Fibroblast of the aortic adventitia (primary cell): ENCODE data around the gene PRND. TPM values are rescaled to one million over a fixed set of nuclear protein-coding genes. Genes with fewer than 3 reads are reported as not detected.
"Not testable (repeated sequence)": the region's sequence is repeated elsewhere in the genome, so short reads cannot be mapped to it uniquely, and the experiment has no call there.

Experiments used
- DNase-seq: peaks from one replicate; pipeline ENCODE4 v3.0.0-alpha.2; 2010; ENCODE audit warnings: low read depth
- H3K4me3 ChIP-seq: 2 replicates; pipeline ENCODE4 v1.5.1; 2011; ENCODE audit warnings: low read depth, mild to moderate bottlenecking, control low read depth, low read length, moderate library complexity
- total RNA-seq: library from RNA; depleted of rRNA; stranded (reverse); fragments of >200 nt; gene quantifications from 2 replicates; pipeline ENCODE4 v1.2.3, GENCODE V29; 2012; ENCODE audit warnings: low replicate concordance
- TF ChIP-seq, protein P1 (sequence below): IDR thresholded peaks from 2 replicates; pipeline ENCODE4 v1.5.1; 2011; ENCODE audit warnings: mild to moderate bottlenecking, low read length, control low read depth, inconsistent platforms; ENCODE audit not compliant: insufficient read depth

PRND gene
- total RNA-seq, 1 donor: not detected

DNA sequence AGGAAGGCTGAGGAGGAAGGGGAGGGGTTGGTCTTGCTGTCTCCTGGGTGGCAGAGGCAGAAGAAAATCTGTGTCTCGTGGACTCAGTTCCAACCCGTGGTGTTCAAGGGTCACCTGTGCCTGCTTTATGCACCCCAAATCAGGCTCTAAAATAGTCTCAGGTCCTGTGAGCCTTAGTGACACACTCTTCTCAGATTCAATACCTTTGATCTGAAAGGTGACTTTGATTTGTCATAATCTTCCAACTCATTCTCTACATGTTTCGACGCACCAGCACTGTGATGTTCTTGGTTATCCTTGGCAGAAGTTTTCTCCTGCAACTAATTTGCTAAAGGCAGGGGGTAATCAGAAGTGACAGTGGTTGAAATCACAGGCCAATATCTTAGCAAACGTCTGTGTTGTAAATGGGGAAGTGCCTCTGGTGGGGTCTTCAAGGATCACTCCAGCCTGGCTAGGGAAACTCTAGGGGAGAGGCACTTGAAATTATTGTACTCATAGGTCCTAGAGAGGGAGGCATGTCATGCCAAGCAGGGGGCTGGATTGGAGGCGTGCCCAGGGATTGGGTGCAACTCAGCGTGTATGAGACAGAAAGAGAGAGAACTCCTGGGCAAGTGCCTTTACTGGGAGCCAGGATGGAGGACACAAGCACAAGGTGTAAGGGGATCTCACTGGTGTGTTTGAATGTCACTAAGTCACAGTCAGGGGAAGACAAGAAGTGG, 19.0 kb upstream of the PRND start:
- no peak for DNase-seq
- H3K4me3 ChIP-seq: no peak overlapping the region
- TF ChIP-seq, protein P1, sequence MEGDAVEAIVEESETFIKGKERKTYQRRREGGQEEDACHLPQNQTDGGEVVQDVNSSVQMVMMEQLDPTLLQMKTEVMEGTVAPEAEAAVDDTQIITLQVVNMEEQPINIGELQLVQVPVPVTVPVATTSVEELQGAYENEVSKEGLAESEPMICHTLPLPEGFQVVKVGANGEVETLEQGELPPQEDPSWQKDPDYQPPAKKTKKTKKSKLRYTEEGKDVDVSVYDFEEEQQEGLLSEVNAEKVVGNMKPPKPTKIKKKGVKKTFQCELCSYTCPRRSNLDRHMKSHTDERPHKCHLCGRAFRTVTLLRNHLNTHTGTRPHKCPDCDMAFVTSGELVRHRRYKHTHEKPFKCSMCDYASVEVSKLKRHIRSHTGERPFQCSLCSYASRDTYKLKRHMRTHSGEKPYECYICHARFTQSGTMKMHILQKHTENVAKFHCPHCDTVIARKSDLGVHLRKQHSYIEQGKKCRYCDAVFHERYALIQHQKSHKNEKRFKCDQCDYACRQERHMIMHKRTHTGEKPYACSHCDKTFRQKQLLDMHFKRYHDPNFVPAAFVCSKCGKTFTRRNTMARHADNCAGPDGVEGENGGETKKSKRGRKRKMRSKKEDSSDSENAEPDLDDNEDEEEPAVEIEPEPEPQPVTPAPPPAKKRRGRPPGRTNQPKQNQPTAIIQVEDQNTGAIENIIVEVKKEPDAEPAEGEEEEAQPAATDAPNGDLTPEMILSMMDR: no peak

DNA sequence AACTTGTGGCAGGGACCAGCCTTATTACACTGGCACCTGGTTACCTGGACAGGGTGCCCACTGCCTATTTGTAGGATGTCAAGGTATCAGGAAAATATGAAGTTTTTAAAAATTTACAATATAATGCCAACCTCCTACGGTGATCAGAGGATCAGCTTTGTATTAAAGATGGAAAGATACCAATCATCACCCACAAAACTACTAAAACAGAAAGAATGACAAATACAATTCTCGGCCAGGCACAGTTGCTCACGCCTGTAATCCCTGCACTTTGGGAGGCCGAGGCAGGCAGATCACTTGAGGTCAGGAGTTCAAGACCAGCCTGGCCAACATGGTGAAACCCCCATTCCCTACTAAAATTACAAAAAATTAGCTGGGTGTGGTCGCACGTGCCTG, 18.4 kb upstream of the PRND start:
- no peak for DNase-seq
- TF ChIP-seq, protein P1: no peak
- no peak overlapping the region for H3K4me3 ChIP-seq

DNA sequence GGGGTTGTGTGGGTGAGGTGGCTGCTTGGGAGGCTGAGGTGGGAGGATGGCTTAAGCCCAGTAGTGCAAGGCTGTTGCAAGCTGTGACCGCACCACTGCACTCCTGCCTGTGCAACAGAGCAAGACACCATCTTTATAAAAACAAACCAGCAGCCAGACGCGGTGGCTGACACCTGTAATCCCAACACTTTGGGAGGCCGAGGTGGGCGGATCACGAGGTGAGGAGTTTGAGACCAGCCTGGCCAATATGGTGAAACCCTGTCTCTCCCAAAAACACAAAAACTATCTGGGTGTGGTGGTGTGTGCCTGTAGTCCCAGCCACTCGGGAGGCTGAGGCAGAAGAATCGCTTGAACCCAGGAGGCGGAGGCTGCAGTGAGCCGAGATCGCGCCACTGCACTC, 14.8 kb upstream of the PRND start:
- not testable (repeated sequence) for H3K4me3 ChIP-seq

DNA sequence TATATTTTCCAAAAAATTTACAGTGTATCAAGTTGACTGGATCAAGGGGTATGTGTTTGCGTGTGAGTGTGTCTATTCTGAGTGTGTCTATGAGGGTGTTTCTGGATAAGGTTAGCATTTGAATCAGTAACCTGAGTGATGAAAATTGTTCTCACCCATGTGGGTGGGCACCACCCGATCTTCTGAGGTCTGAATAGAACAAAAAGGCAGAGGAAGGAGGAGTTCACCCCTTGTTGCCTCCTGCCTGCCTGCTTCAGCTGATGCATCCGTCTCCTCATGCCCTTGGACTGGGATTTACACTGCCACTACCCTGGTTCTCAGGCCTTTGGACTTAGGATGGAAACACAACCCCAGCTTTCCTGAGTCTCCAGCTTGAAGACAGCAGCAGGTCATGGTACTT, 13.7 kb upstream of the PRND start:
- TF ChIP-seq, protein P1: no peak
- DNase-seq: no peak
- no peak overlapping the region for H3K4me3 ChIP-seq

More for the DNA sequence above, 14.8 kb upstream of the PRND start:
- not testable (repeated sequence) for DNase-seq

DNA sequence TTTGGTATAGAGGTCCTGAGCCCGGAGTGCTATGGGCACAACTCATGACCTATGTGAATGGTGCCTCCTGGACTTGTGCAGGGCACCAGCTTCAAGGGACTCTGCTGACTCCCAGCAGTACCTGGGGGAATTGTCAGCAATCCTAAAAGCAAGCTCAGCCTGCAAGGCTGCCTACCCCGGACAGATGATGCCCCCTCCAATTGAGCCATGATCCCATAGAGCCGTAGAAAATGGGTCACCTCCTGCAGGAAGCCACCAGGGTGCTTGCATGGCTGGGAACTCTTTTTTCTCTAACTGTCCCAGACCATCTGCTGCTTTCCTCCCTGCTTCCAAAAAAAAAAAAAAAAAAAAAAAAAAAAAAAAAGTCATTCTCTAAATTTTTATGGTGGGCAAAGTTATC, 12.9 kb upstream of the PRND start:
- no peak for DNase-seq
- TF ChIP-seq, protein P1: no peak
- no peak overlapping the region for H3K4me3 ChIP-seq

DNA sequence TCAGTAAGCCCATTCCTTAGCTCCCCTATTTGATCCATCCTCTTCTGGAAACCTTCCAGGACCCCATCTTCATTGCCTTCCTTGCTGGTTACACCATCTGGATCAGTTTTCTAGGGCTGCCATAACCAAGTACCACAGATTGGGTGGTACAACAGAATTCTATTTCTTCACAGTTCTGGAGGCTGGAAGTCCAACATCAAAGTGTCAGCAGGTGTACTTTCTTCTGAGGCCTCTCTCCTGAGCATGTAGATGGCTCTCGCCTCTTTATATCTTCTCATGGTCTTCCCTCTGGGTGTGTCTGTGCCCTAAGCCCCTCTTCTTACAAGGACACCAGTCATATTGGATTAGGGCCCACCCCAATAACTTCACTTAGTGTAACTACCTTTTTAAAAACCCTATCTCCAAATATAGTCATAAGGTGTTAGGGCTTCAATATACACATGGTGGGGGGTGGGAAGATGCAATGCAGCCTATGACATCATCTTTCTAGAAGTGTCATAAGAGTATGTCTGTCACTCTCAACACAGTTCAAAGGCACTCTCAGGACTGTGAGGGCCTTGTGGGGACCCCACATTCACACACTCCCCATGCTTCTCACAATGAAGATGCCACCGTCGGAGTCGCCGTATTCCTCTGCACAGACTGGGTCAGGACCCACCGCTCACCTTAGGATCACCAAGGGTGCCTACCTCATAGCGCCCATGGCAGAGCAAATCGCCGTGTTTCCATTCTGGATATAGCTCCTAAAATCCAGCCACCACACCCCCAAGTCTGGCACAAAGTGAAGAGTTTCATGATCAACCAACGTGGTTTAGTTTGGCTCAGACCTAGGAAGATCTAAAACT, 12.2 kb upstream of the PRND start:
- no peak overlapping the region for H3K4me3 ChIP-seq
- TF ChIP-seq, protein P1: no peak
- DNase-seq: no peak

DNA sequence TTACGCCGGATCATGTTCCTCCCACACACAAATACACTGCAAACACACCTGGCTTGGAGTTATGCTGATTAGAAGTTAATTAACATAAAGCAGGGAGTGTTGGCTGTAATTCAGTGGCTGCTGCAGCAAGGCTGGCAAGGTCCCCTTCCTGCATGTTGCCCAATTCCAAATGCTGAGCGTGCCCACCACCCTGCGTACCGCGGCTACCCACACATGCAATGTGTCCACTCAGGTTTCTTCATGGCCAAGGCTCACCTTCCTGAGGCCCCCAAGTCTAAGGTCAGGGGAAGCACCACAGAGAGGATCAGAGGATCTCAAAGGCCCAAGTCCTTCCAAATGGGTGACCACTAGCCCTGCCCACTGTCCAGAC, 11.6 kb upstream of the PRND start:
- TF ChIP-seq, protein P1: no peak
- H3K4me3 ChIP-seq: no peak overlapping the region
- DNase-seq: no peak
